IPS-15b (cell line): ENCODE results near the gene KIFC1.
"Not testable (repeated sequence)": the region's sequence is repeated elsewhere in the genome, so short reads cannot be mapped to it uniquely, and the experiment has no call there.

Experiments used
- H3K27me3 ChIP-seq: one replicate; pipeline ENCODE4 v1.6.1; 2013; ENCODE audit warnings: low read length; ENCODE audit not compliant: control insufficient read depth, insufficient read depth
- H3K36me3 ChIP-seq: one replicate; pipeline ENCODE4 v1.6.1; 2013; ENCODE audit warnings: low read length; ENCODE audit not compliant: control insufficient read depth, insufficient read depth
- H3K4me1 ChIP-seq: one replicate; pipeline ENCODE4 v1.6.1; 2013; ENCODE audit warnings: mild to moderate bottlenecking, low read length; ENCODE audit not compliant: control insufficient read depth, insufficient read depth
- H3K4me3 ChIP-seq: one replicate; pipeline ENCODE4 v1.5.1; 2013; ENCODE audit warnings: low read depth, low read length
- H3K9ac ChIP-seq: one replicate; pipeline ENCODE4 v1.6.1; 2013; ENCODE audit warnings: low read depth, mild to moderate bottlenecking, low read length
- H3K9me3 ChIP-seq: one replicate; pipeline ENCODE4 v1.6.1; 2013; ENCODE audit warnings: mild to moderate bottlenecking, low read length; ENCODE audit not compliant: control insufficient read depth, insufficient read depth

The KIFC1 gene

GRCh38 chr6:33391278-33391921 is at the start of gene KIFC1:
TSS of gene KIFC1 (plus strand) at chr6:33391823. CDS start at chr6:33391986, 163 bp downstream.
- Histone ChIP-seq H3K4me3 (peak within 1 kb of the TSS; percentile 82), H3K4me1 (peaks cover 11% of the 10 kb centered on the region)

GRCh38 chr6:33343606-33343952 is 48.0 kb upstream of the KIFC1 start:
- not testable (repeated sequence) for H3K36me3 ChIP-seq, H3K27me3 ChIP-seq, H3K4me3 ChIP-seq

More at GRCh38 chr6:33391278-33391921, at the start of gene KIFC1:
- Histone ChIP-seq H3K9me3 (no peaks in the 10 kb centered on the region), H3K36me3 (no peaks in the 10 kb centered on the region), H3K27me3 (no peaks in the 10 kb centered on the region), H3K9ac (peak within 1 kb of the TSS; percentile 51)

GRCh38 chr6:33343953-33344611 is 47.5 kb upstream of the KIFC1 start:
- no peak overlapping the region for H3K4me3 ChIP-seq
- H3K9ac ChIP-seq: no peak overlapping the region
- H3K27me3 ChIP-seq: peaks cover 2% of the 10 kb centered on the region
- no peaks in the 10 kb centered on the region for H3K36me3 ChIP-seq
- H3K9me3 ChIP-seq: no peaks in the 10 kb centered on the region
- H3K4me1 ChIP-seq: peaks cover 2% of the 10 kb centered on the region

More at GRCh38 chr6:33343606-33343952, 48.0 kb upstream of the KIFC1 start:
- not testable (repeated sequence) for H3K9me3 ChIP-seq, H3K4me1 ChIP-seq, H3K9ac ChIP-seq

- H3K9ac ChIP-seq: no peak overlapping the region
- H3K4me1 ChIP-seq: peaks cover 2% of the 10 kb centered on the region
- no peaks in the 10 kb centered on the region for H3K36me3 ChIP-seq
- peaks cover 2% of the 10 kb centered on the region for H3K27me3 ChIP-seq
- no peaks in the 10 kb centered on the region for H3K9me3 ChIP-seq
- no peak overlapping the region for H3K4me3 ChIP-seq
Measured at GRCh38 chr6:33344701-33345697, 46.6 kb upstream of the KIFC1 start.

GRCh38 chr6:33346972-33347371 is 44.7 kb upstream of the KIFC1 start:
- not testable (repeated sequence) for H3K9me3 ChIP-seq, H3K36me3 ChIP-seq

GRCh38 chr6:33347816-33348215 is 43.8 kb upstream of the KIFC1 start:
- Histone ChIP-seq H3K4me1 (peaks cover 2% of the 10 kb centered on the region), H3K27me3 (peaks cover 2% of the 10 kb centered on the region), H3K9me3 (no peaks in the 10 kb centered on the region), H3K36me3 (no peaks in the 10 kb centered on the region), H3K9ac (no peak overlapping the region), H3K4me3 (no peak overlapping the region)

More at GRCh38 chr6:33346972-33347371, 44.7 kb upstream of the KIFC1 start:
- H3K4me3 ChIP-seq, H3K9ac ChIP-seq, H3K4me1 ChIP-seq, H3K27me3 ChIP-seq: not testable (repeated sequence)

- H3K9ac ChIP-seq, H3K4me3 ChIP-seq, H3K4me1 ChIP-seq, H3K9me3 ChIP-seq, H3K27me3 ChIP-seq, H3K36me3 ChIP-seq: not testable (repeated sequence)
Measured at GRCh38 chr6:33355860-33356259, 35.8 kb upstream of the KIFC1 start.

- Histone ChIP-seq H3K9me3 (no peaks in the 10 kb centered on the region), H3K4me3 (no peak overlapping the region), H3K36me3 (no peaks in the 10 kb centered on the region), H3K9ac (no peak overlapping the region), H3K27me3 (no peaks in the 10 kb centered on the region), H3K4me1 (no peaks in the 10 kb centered on the region)
Measured at GRCh38 chr6:33356295-33356694, 35.3 kb upstream of the KIFC1 start.

- not testable (repeated sequence) for H3K4me1 ChIP-seq, H3K4me3 ChIP-seq, H3K9ac ChIP-seq, H3K27me3 ChIP-seq, H3K9me3 ChIP-seq, H3K36me3 ChIP-seq
Measured at GRCh38 chr6:33357160-33357871, 34.3 kb upstream of the KIFC1 start.

- H3K9me3 ChIP-seq: no peaks in the 10 kb centered on the region
- no peaks in the 10 kb centered on the region for H3K4me1 ChIP-seq
- no peaks in the 10 kb centered on the region for H3K27me3 ChIP-seq
- H3K36me3 ChIP-seq: no peaks in the 10 kb centered on the region
- no peak overlapping the region for H3K9ac ChIP-seq
- no peak overlapping the region for H3K4me3 ChIP-seq
Measured at GRCh38 chr6:33359331-33359730, 32.3 kb upstream of the KIFC1 start.

GRCh38 chr6:33363486-33363885 is 28.1 kb upstream of the KIFC1 start:
- H3K4me1 ChIP-seq, H3K4me3 ChIP-seq, H3K36me3 ChIP-seq, H3K9ac ChIP-seq, H3K9me3 ChIP-seq, H3K27me3 ChIP-seq: not testable (repeated sequence)
